ENCODE results near the gene COMMD10. TPM values are rescaled to one million over a fixed set of nuclear protein-coding genes. Genes with fewer than 3 reads are reported as not detected.
A peak's percentile ranks its signal among the peaks of the same experiment; 100 is the strongest.

Gene COMMD10
- 10 to 100 TPM; 27.7 to 66.0 TPM for total RNA-seq
- polyA plus RNA-seq, result 10 to 100 TPM; 17.2 to 21.7 TPM
- long read RNA-seq, donor 1, transcript COMMD10-201 (7 exons, 1,469 nt), result major isoform, 19 of 19 reads
- long read RNA-seq, donor 1, partial matches to known transcripts, result 0 of 19 reads
- long read RNA-seq, donor 1, other reads (novel, unspliced or antisense), result 0 of 19 reads
- long read RNA-seq, donor 2, partial matches to known transcripts, result 6 of 10 reads
- long read RNA-seq, donor 2, other reads (novel, unspliced or antisense), result 0 of 10 reads
- long read RNA-seq, donor 3, transcript COMMD10-201 (7 exons, 1,469 nt), result major isoform, 9 of 9 reads
- long read RNA-seq, donor 3, partial matches to known transcripts, result 0 of 9 reads
- long read RNA-seq, donor 3, other reads (novel, unspliced or antisense), result 0 of 9 reads
- long read RNA-seq, donor 4, partial matches to known transcripts, result 0 of 1 reads
- long read RNA-seq, donor 4, other reads (novel, unspliced or antisense), result 0 of 1 reads
- long read RNA-seq, donor 5, transcript COMMD10-201 (7 exons, 1,469 nt), result major isoform, 17 of 23 reads
- long read RNA-seq, donor 5, partial matches to known transcripts, result 5 of 23 reads
- long read RNA-seq, donor 5, other reads (novel, unspliced or antisense), result 0 of 23 reads

- Histone ChIP-seq H3K9ac (ENCODE audit: insufficient read depth in 1 of 2, low read length in 2 of 2) (peak within 1 kb of the TSS; percentile 33 to 63), H3K27ac (ENCODE audit: low read depth in 1 of 2, low read length in 1 of 2) (peak within 1 kb of the TSS; percentile 98 to 100), H3K36me3 (ENCODE audit: control insufficient read depth in 4 of 4, insufficient read depth in 4 of 4, low read length in 4 of 4) (peaks cover 0 to 10% (median 6%) of the 10 kb centered on the region in 4 donors), H3K27me3 (ENCODE audit: control insufficient read depth in 3 of 3, insufficient read depth in 3 of 3, low read length in 2 of 3) (no peaks in the 10 kb centered on the region), H3K4me1 (ENCODE audit: control insufficient read depth in 5 of 5, insufficient read depth in 5 of 5, low read length in 5 of 5) (peaks cover 5 to 24% (median 7%) of the 10 kb centered on the region in 5 donors), H3K9me3 (ENCODE audit: control insufficient read depth in 4 of 4, insufficient read depth in 3 of 4, low read length in 3 of 4) (no peaks in the 10 kb centered on the region), H3K4me3 (peak within 1 kb of the TSS; percentile 94)
- TF ChIP-seq CTCF (IDR thresholded peaks at IDR 0.05; ENCODE audit: control extremely low read depth, extremely low read depth), result no peak
- 1% methylated on average over 62 to 65 of the region's 65 CpGs for WGBS, 2 donors
- peak; percentile 83 to 93 (median 89) for DNase-seq
- ATAC-seq (ENCODE audit: insufficient read depth, low FRiP score), result peak; percentile 87
These were observed at the start of gene COMMD10 for GRCh38 chr5:116084871-116085715. COMMD10 (plus strand) TSS chr5:116085025.

GRCh38 chr5:116035123-116035522 lies 49.7 kb upstream of the COMMD10 start:
- Histone ChIP-seq H3K4me3 (no peak overlapping the region), H3K9me3 (ENCODE audit: control insufficient read depth in 4 of 4, insufficient read depth in 3 of 4, low read length in 3 of 4) (peaks cover 0 to 2% (median 0%) of the 10 kb centered on the region in 4 donors), H3K36me3 (ENCODE audit: control insufficient read depth in 4 of 4, insufficient read depth in 4 of 4, low read length in 4 of 4) (no peaks in the 10 kb centered on the region), H3K9ac (ENCODE audit: insufficient read depth in 1 of 2, low read length in 2 of 2) (no peak overlapping the region), H3K4me1 (ENCODE audit: control insufficient read depth in 5 of 5, insufficient read depth in 5 of 5, low read length in 5 of 5) (peaks cover 0 to 4% (median 0%) of the 10 kb centered on the region in 5 donors), H3K27me3 (ENCODE audit: control insufficient read depth in 3 of 3, insufficient read depth in 3 of 3, low read length in 2 of 3) (no peaks in the 10 kb centered on the region), H3K27ac (ENCODE audit: low read depth in 1 of 2, low read length in 1 of 2) (no peak overlapping the region)
- ATAC-seq (ENCODE audit: insufficient read depth, low FRiP score) (no peak), DNase-seq (no peak)
- 72 to 81% methylated on average over 5 of the region's 5 CpGs for WGBS, 2 donors
- no peak for TF ChIP-seq CTCF (IDR thresholded peaks at IDR 0.05; ENCODE audit: control extremely low read depth, extremely low read depth)

- no peak for ATAC-seq (ENCODE audit: insufficient read depth, low FRiP score)
These were observed 47.5 kb upstream of the COMMD10 start for GRCh38 chr5:116037236-116037822.

More at GRCh38 chr5:116037236-116037822, 47.5 kb upstream of the COMMD10 start:
- WGBS, 2 donors, result 73 to 82% methylated on average over 3 of the region's 3 CpGs
- Histone ChIP-seq H3K9ac (ENCODE audit: insufficient read depth in 1 of 2, low read length in 2 of 2) (no peak overlapping the region), H3K4me1 (ENCODE audit: control insufficient read depth in 5 of 5, insufficient read depth in 5 of 5, low read length in 5 of 5) (no peaks in the 10 kb centered on the region), H3K27me3 (ENCODE audit: control insufficient read depth in 3 of 3, insufficient read depth in 3 of 3, low read length in 2 of 3) (no peaks in the 10 kb centered on the region), H3K9me3 (ENCODE audit: control insufficient read depth in 4 of 4, insufficient read depth in 3 of 4, low read length in 3 of 4) (no peaks in the 10 kb centered on the region), H3K27ac (ENCODE audit: low read depth in 1 of 2, low read length in 1 of 2) (no peak overlapping the region), H3K36me3 (ENCODE audit: control insufficient read depth in 4 of 4, insufficient read depth in 4 of 4, low read length in 4 of 4) (no peaks in the 10 kb centered on the region), H3K4me3 (no peak overlapping the region)
- no peak for DNase-seq
- TF ChIP-seq CTCF (IDR thresholded peaks at IDR 0.05; ENCODE audit: control extremely low read depth, extremely low read depth), result no peak
